Activated CD4-positive, alpha-beta T cell treated with anti-CD3 and anti-CD28 coated beads for 24 hours (primary cell): Measurements from ENCODE around the gene LZTS2.

ENCODE experiments used
- DNase-seq, 2 donors: peaks; one replicate each; pipeline ENCODE4 v3.0.0-alpha.2; 2020; ENCODE audit warnings: low read depth in 2 of 2

The LZTS2 gene

GRCh38 chr10:100998991-100999741 lies 442 bp upstream of the LZTS2 start:
- peak; percentile 64 for DNase-seq

- DNase-seq, result no peak
These were observed 713 bp downstream of the LZTS2 start for GRCh38 chr10:101000127-101000914.

GRCh38 chr10:101000915-101001658 lies 1.5 kb downstream of the LZTS2 start:
- no peak for DNase-seq

GRCh38 chr10:101001659-101002035 lies 2.0 kb downstream of the LZTS2 start:
- no peak for DNase-seq

- no peak for DNase-seq
These were observed 2.8 kb downstream of the LZTS2 start for GRCh38 chr10:101002456-101002855.

GRCh38 chr10:101003639-101004206 lies 4.1 kb downstream of the LZTS2 start:
- no peak for DNase-seq

GRCh38 chr10:101005361-101005760 lies 5.8 kb downstream of the LZTS2 start:
- no peak for DNase-seq

GRCh38 chr10:101005869-101006567 lies 6.4 kb downstream of the LZTS2 start:
- no peak for DNase-seq

GRCh38 chr10:101006593-101007098 lies 7.0 kb downstream of the LZTS2 start:
- no peak for DNase-seq

- DNase-seq, result no peak
These were observed 7.6 kb downstream of the LZTS2 start for GRCh38 chr10:101007099-101007711.

- DNase-seq, result no peak
These were observed 8.6 kb downstream of the LZTS2 start for GRCh38 chr10:101007915-101008822.

- DNase-seq, result no peak
These were observed 9.3 kb downstream of the LZTS2 start for GRCh38 chr10:101008823-101009423.

- no peak for DNase-seq
These were observed 10.7 kb downstream of the LZTS2 start for GRCh38 chr10:101010329-101010728.

GRCh38 chr10:101011517-101012423 lies 12.2 kb downstream of the LZTS2 start:
- no peak for DNase-seq

GRCh38 chr10:101012525-101013364 lies 13.1 kb downstream of the LZTS2 start:
- DNase-seq, result peak; percentile 68 to 76

- no peak for DNase-seq
These were observed 13.8 kb downstream of the LZTS2 start for GRCh38 chr10:101013365-101013825.

GRCh38 chr10:101014230-101014884 lies 14.7 kb downstream of the LZTS2 start:
- peak; percentile 72 to 79 for DNase-seq
